Gastrocnemius medialis (tissue), 4 donors: ENCODE results near the gene GREB1L. TPM values are rescaled to one million over a fixed set of nuclear protein-coding genes. Genes with fewer than 3 reads are reported as not detected.

Experiments
- ATAC-seq, 2 donors: fragments of 150-250 bp; one replicate each; pipeline ENCODE4 v1.9.1; 2016
- DNase-seq, 2 donors: peaks; one replicate each; pipeline ENCODE4 v3.0.0-alpha.2; 2019
- H3K27ac ChIP-seq, 4 donors: fragments of 200-600 bp; sonication (generic); 1 replicate in 1 of 4; 2 replicates in 3 of 4; pipeline ENCODE4 v1.5.1; 2016 to 2018; ENCODE audit warnings: mild to moderate bottlenecking in 2 of 4, moderate library complexity in 1 of 4
- H3K27me3 ChIP-seq, 3 donors: fragments of 200-600 bp; sonication (generic) in 2 of 3; 1 replicate in 1 of 3; 2 replicates in 2 of 3; pipeline versions ENCODE4 v1.5.1 to v1.6.0; 2016 to 2019; ENCODE audit warnings: mild to moderate bottlenecking in 1 of 3, moderate library complexity in 1 of 3
- H3K36me3 ChIP-seq, 2 donors: fragments of 200-600 bp; sonication (generic) in 1 of 2; one replicate each; pipeline ENCODE4 v1.5.1; 2017 to 2018
- H3K4me1 ChIP-seq, 2 donors: fragments of 200-600 bp; sonication (generic) in 1 of 2; one replicate each; pipeline ENCODE4 v1.5.1; 2016 to 2017; ENCODE audit warnings: mild to moderate bottlenecking in 2 of 2
- H3K4me3 ChIP-seq, 4 donors: fragments of 200-600 bp; sonication (generic) in 3 of 4; 1 replicate in 1 of 4; 2 replicates in 3 of 4; pipeline ENCODE4 v1.5.1; 2016 to 2019; ENCODE audit warnings: mild to moderate bottlenecking in 2 of 4
- H3K9me3 ChIP-seq, 3 donors: fragments of 200-600 bp; sonication (generic) in 2 of 3; 1 replicate in 1 of 3; 2 replicates in 2 of 3; pipeline ENCODE4 v1.5.1; 2016 to 2019
- POLR2A ChIP-seq, 2 donors: fragments of 450-650 bp; IDR thresholded peaks; one replicate each; pipeline ENCODE4 v1.6.1; 2017; ENCODE audit warnings: antibody characterized with exemption in 2 of 2, mild to moderate bottlenecking in 2 of 2, moderate library complexity in 2 of 2
- in situ Hi-C, 4 donors: fragments of 200-750 bp; cut with MboI; loops; one replicate each; pipeline versions ENCODE4 v1.15.0 to v1.8.0; 2017; ENCODE audit warnings: low sequenced_read_pairs in 4 of 4
- intact Hi-C: fragments of 100-400 bp; cut with DNase I; formaldehyde crosslinking; loops from one replicate; pipeline ENCODE4 v1.15.1; 2023; ENCODE audit warnings: low total_unique reads
- total RNA-seq, 4 donors: library from RNA; depleted of rRNA; stranded (reverse); fragments of >200 nt; gene quantifications; one replicate each; pipeline versions ENCODE4 v1.1.0 to v1.2.3, GENCODE V29; 2016
- TF ChIP-seq, protein P1 (sequence below), 5 experiments: fragments of 450-650 bp in 3 of 5; fragments of 200-600 bp in 2 of 5; sonication (generic) in 2 of 5; IDR thresholded peaks in 4 of 5; conservative IDR thresholded peaks in 1 of 5; 1 replicate in 4 of 5; 2 replicates in 1 of 5; pipeline ENCODE4 v1.5.1; 2016 to 2019; ENCODE audit warnings: antibody characterized with exemption in 5 of 5, mild to moderate bottlenecking in 3 of 5, moderate library complexity in 3 of 5

GREB1L gene
- total RNA-seq, 4 donors from 2014 or later = 4.4 to 14.4 (median 7.4) TPM

DNA sequence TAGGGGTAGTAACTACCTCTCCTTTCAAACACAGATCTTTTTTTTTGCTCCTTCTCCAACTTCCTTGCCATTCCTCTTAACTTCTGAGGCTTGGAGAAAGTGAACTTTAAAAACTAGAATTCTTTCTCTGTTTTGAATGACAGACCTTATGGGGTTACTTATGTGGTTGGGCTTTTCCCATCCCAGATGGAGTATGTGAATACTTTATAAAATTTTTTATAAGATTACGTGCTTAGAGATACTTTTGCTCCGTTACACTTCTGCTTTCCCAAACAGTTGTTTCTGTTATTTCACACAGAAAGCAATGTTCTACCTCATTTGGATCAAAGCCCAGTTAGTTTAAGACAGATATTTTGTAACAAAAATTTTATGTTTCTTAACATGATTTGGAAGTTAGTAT, 20.2 kb downstream of the GREB1L start:
- Histone ChIP-seq H3K36me3 (no peaks in the 10 kb centered on the region), H3K27me3 (no peaks in the 10 kb centered on the region), H3K27ac (no peak overlapping the region), H3K4me3 (no peak overlapping the region), H3K4me1 (no peaks in the 10 kb centered on the region), H3K9me3 (no peaks in the 10 kb centered on the region)
- DNase-seq (no peak), ATAC-seq (no peak)
- intact Hi-C loops = no loop called here
- TF ChIP-seq, protein P1, sequence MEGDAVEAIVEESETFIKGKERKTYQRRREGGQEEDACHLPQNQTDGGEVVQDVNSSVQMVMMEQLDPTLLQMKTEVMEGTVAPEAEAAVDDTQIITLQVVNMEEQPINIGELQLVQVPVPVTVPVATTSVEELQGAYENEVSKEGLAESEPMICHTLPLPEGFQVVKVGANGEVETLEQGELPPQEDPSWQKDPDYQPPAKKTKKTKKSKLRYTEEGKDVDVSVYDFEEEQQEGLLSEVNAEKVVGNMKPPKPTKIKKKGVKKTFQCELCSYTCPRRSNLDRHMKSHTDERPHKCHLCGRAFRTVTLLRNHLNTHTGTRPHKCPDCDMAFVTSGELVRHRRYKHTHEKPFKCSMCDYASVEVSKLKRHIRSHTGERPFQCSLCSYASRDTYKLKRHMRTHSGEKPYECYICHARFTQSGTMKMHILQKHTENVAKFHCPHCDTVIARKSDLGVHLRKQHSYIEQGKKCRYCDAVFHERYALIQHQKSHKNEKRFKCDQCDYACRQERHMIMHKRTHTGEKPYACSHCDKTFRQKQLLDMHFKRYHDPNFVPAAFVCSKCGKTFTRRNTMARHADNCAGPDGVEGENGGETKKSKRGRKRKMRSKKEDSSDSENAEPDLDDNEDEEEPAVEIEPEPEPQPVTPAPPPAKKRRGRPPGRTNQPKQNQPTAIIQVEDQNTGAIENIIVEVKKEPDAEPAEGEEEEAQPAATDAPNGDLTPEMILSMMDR (IDR thresholded peaks at IDR 0.05 in 4 of 5, conservative IDR thresholded peaks at IDR 0.05 in 1 of 5) = no peak
- TF ChIP-seq POLR2A (IDR thresholded peaks at IDR 0.05) = no peak
- in situ Hi-C loops = no loop called here

DNA sequence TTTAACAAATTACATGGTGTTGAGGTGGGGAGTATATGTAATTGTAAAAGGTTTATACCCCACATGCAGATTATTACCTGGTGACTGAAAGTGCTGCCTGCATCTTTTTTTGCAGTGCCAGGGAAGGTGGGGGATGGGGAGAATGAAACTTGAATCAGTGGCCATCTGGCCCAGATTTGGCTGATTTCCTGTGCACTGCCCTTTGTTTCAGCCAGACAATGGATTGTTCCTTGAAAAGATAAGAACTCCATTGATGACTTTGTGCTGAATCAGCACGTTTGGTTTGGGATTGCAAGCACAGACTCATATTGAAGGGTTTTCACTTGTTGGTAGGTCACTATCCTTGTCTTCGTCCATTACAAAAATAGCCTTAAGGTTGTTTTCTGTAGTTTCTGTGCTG, 20.9 kb downstream of the GREB1L start:
- no peak for TF ChIP-seq POLR2A (IDR thresholded peaks at IDR 0.05)
- TF ChIP-seq, protein P1 (IDR thresholded peaks at IDR 0.05 in 4 of 5, conservative IDR thresholded peaks at IDR 0.05 in 1 of 5) = no peak
- Histone ChIP-seq H3K9me3 (no peaks in the 10 kb centered on the region), H3K36me3 (no peaks in the 10 kb centered on the region), H3K4me1 (no peaks in the 10 kb centered on the region), H3K4me3 (no peak overlapping the region), H3K27ac (no peak overlapping the region), H3K27me3 (no peaks in the 10 kb centered on the region)
- intact Hi-C loops (no loop called here), in situ Hi-C loops (no loop called here)
- no peak for DNase-seq
- no peak for ATAC-seq

DNA sequence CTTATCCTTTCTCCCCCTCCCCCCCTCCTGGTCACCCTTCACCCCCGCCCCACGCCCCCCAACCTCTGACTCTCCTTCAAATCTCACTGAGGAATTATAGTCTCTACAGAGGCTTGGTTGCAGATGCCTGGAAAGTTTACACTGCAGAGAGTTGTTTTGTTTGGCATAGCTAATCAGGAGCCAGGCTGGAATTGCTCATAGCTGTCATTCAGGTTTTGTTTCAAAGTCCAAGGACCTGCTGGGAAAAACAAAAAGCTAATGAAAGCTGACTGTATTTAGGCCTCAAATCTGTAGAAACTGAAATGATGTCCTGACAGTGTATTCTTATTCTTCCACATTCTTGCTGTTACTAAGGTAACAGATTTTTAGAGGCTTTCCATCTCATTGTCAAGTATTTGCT, 22.6 kb downstream of the GREB1L start:
- in situ Hi-C loops (no loop called here), intact Hi-C loops (no loop called here)
- TF ChIP-seq, protein P1 (IDR thresholded peaks at IDR 0.05 in 4 of 5, conservative IDR thresholded peaks at IDR 0.05 in 1 of 5) = no peak
- TF ChIP-seq POLR2A (IDR thresholded peaks at IDR 0.05) = no peak
- no peak for ATAC-seq
- Histone ChIP-seq H3K36me3 (no peaks in the 10 kb centered on the region), H3K4me1 (no peaks in the 10 kb centered on the region), H3K9me3 (no peaks in the 10 kb centered on the region), H3K27ac (no peak overlapping the region), H3K4me3 (no peak overlapping the region), H3K27me3 (no peaks in the 10 kb centered on the region)
- no peak for DNase-seq

DNA sequence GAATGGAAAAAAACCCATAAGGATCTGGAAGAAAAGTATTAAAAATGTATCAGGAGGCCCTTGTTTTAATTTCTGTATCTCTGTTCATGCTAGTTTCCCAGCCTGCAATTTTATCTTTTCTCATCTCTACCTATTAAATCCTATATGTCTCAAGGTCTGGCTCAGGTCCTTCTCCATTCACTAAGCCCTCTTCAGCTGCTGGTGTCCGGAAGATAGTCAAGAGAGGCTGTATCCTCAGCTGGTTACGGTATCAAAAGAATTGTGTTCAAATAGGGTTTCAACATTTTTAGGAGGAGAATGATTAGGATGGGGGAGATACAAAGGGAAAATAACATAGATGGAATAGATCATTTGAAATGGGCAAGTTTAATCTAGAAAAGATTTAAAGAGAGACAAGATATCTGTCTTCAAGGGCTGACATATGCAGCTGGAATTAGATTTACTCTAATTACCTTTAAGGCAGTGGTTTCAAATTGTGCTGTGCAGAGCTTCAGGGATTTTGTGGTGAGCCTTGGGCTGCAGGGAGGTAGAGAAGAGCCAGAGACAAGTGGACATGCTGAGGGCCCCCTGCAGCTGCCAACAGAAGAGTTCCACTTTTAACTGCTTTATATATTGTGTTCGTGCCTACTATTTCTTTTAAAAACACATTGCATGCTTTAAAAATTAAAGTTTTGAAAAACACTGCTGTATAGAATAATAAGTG, 24.1 kb downstream of the GREB1L start:
- no peaks in the 10 kb centered on the region for H3K27me3 ChIP-seq
- in situ Hi-C loops = no loop called here
- TF ChIP-seq POLR2A (IDR thresholded peaks at IDR 0.05) = no peak
- TF ChIP-seq, protein P1 (IDR thresholded peaks at IDR 0.05 in 4 of 5, conservative IDR thresholded peaks at IDR 0.05 in 1 of 5) = no peak
- intact Hi-C loops = no loop called here
- H3K4me1 ChIP-seq = no peaks in the 10 kb centered on the region
- no peak overlapping the region for H3K27ac ChIP-seq
- H3K36me3 ChIP-seq = no peaks in the 10 kb centered on the region
- H3K9me3 ChIP-seq = no peaks in the 10 kb centered on the region
- no peak overlapping the region for H3K4me3 ChIP-seq
- ATAC-seq (no peak), DNase-seq (no peak)

DNA sequence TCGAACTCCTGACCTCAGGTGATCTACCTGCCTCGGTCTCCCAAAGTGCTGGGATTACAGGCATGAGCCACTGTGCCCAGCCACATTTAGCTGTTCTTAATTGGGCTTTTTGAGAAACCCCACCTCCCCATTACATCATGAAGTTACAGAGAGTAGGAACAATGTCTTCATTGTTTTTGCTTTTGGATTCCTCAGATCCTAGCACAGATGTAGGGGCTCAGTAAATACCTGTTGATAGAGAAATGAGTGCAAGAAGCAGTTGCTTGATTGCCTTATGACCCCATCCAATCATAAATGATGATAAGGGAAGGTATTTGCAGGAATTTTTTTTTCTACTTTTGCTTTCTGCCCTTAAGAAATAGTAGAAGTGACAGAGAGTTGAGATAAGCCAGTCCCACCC, 25.4 kb downstream of the GREB1L start:
- H3K4me3 ChIP-seq = no peak overlapping the region
- no peak for TF ChIP-seq POLR2A (IDR thresholded peaks at IDR 0.05)
- TF ChIP-seq, protein P1 (IDR thresholded peaks at IDR 0.05 in 4 of 5, conservative IDR thresholded peaks at IDR 0.05 in 1 of 5) = no peak
- no peak for DNase-seq
- in situ Hi-C loops = no loop called here
- ATAC-seq = no peak
- no peaks in the 10 kb centered on the region for H3K9me3 ChIP-seq
- H3K27ac ChIP-seq = no peak overlapping the region
- intact Hi-C loops = no loop called here
- H3K36me3 ChIP-seq = no peaks in the 10 kb centered on the region
- no peaks in the 10 kb centered on the region for H3K27me3 ChIP-seq
- H3K4me1 ChIP-seq = no peaks in the 10 kb centered on the region
